ENCODE data around the gene SLC5A3. TPM values are rescaled to one million over a fixed set of nuclear protein-coding genes. Genes with fewer than 3 reads are reported as not detected.

SLC5A3 gene
- total RNA-seq, 2 experiments from 2014 or later, result 22.2 to 31.5 TPM

DNA sequence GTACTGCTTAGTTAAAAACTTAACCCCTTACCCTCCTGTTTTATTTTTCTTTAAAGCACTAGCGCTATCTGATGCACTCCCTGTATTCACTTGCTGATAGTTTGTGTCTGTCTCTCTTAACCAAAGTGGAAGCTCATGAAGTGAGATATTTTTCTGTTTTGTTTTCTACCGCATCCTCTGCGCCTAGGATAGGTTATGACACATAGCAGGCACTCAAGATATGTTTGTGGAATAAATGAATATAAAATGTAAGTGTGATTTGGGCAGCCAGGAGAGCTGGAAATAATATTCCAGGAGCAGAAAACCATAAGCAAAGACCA, 49.0 kb upstream of the SLC5A3 start:
- no peaks in the 10 kb centered on the region for H4K20me1 ChIP-seq (ENCODE audit: insufficient read depth, low read length)
- H3K27ac ChIP-seq (ENCODE audit: low read depth, low read length, poor library complexity, severe bottlenecking), result no peak overlapping the region
- H3K9me3 ChIP-seq (ENCODE audit: low read length), result peaks cover 8% of the 10 kb centered on the region; the same call in 1 of the 2 replicates
- H3K36me3 ChIP-seq (ENCODE audit: insufficient read depth, low read length), result no peaks in the 10 kb centered on the region
- no peak for DNase-seq (ENCODE audit: low spot score)
- intact Hi-C loops (cut with micrococcal nuclease; ENCODE audit: unreplicated experiment), result loop anchor here (5.0 kb wide), 2 partner anchors 323 to 382 kb away; partner anchors contain the start of genes CRYZL1 and ITSN1
- no peak overlapping the region for H3K4me3 ChIP-seq (ENCODE audit: low read depth, low read length, poor library complexity, severe bottlenecking)
- H3K79me2 ChIP-seq (ENCODE audit: insufficient read depth, low read depth, low read length), result no peaks in the 10 kb centered on the region
- BruUV-seq (replicated peaks), result no TSS peak
- TF ChIP-seq, protein P1, sequence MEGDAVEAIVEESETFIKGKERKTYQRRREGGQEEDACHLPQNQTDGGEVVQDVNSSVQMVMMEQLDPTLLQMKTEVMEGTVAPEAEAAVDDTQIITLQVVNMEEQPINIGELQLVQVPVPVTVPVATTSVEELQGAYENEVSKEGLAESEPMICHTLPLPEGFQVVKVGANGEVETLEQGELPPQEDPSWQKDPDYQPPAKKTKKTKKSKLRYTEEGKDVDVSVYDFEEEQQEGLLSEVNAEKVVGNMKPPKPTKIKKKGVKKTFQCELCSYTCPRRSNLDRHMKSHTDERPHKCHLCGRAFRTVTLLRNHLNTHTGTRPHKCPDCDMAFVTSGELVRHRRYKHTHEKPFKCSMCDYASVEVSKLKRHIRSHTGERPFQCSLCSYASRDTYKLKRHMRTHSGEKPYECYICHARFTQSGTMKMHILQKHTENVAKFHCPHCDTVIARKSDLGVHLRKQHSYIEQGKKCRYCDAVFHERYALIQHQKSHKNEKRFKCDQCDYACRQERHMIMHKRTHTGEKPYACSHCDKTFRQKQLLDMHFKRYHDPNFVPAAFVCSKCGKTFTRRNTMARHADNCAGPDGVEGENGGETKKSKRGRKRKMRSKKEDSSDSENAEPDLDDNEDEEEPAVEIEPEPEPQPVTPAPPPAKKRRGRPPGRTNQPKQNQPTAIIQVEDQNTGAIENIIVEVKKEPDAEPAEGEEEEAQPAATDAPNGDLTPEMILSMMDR (conservative IDR thresholded peaks at IDR 0.05; ENCODE audit: low read length), result no peak
- TF ChIP-seq EZH2phosphoT487 (IDR thresholded peaks at IDR 0.05; ENCODE audit: borderline replicate concordance, low read depth, low read length), result no peak
- H3K4me1 ChIP-seq (ENCODE audit: insufficient read depth, low read length, poor library complexity, severe bottlenecking), result peaks cover 46% of the 10 kb centered on the region
- ChIA-PET CTCF (ENCODE audit: unreplicated experiment) (no interaction called here), POLR2A (no interaction called here)
- H2AFZ ChIP-seq (ENCODE audit: low read length), result no peak overlapping the region
- no peak overlapping the region for H3K4me2 ChIP-seq (ENCODE audit: low read length)
- no peaks in the 10 kb centered on the region for H3K9me2 ChIP-seq (ENCODE audit: insufficient read depth, low read length)

DNA sequence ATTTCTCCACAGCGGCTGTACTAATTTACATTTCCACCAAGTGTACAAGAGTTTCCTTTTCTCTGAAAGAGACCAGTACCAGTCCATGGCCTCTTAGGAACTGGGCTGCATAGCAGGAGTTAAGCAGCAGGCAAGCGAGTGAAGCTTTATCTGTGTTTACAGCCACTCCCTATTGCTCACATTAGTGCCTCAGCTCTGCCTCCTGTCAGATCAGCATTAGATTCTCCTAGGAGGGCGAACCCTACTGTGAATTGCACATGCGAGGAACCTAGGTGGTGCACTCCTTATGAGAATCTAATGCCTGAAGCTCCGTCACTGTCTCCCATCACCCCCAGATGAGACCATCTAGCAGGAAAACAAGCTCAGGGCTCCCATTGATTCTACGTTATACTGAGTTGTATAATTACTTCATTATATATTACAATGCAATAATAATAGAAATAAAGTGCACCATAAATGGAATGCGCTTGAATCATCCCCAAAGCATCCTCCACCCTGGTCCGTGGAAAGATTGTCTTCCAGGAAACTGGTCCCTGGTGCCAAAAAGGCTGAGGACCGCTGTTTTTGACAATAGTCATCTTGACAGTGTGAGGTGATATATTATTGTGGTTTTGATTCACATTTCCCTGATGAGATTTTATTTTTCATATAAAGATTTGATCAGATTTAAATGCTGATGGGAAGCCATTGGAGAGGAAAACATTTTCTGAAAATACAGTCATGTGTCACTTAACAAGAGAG, 45.5 kb upstream of the SLC5A3 start:
- ChIA-PET POLR2A (no interaction called here), CTCF (ENCODE audit: unreplicated experiment) (no interaction called here)
- Histone ChIP-seq H4K20me1 (ENCODE audit: insufficient read depth, low read length) (no peaks in the 10 kb centered on the region), H3K4me1 (ENCODE audit: insufficient read depth, low read length, poor library complexity, severe bottlenecking) (peaks cover 31% of the 10 kb centered on the region), H3K79me2 (ENCODE audit: insufficient read depth, low read depth, low read length) (no peaks in the 10 kb centered on the region), H2AFZ (ENCODE audit: low read length) (no peak overlapping the region), H3K9me2 (ENCODE audit: insufficient read depth, low read length) (no peaks in the 10 kb centered on the region), H3K4me3 (ENCODE audit: low read depth, low read length, poor library complexity, severe bottlenecking) (no peak overlapping the region), H3K9me3 (ENCODE audit: low read length) (no peaks in the 10 kb centered on the region; the same call in 1 of the 2 replicates), H3K36me3 (ENCODE audit: insufficient read depth, low read length) (no peaks in the 10 kb centered on the region), H3K27ac (ENCODE audit: low read depth, low read length, poor library complexity, severe bottlenecking) (no peak overlapping the region), H3K4me2 (ENCODE audit: low read length) (no peak overlapping the region)
- no TSS peak for BruUV-seq (replicated peaks)
- intact Hi-C loops (cut with micrococcal nuclease; ENCODE audit: unreplicated experiment), result no loop called here
- TF ChIP-seq, protein P1 (conservative IDR thresholded peaks at IDR 0.05; ENCODE audit: low read length), result no peak
- no peak for TF ChIP-seq EZH2phosphoT487 (IDR thresholded peaks at IDR 0.05; ENCODE audit: borderline replicate concordance, low read depth, low read length)
- no peak for DNase-seq (ENCODE audit: low spot score)

Data from OCI-LY7 (cell line).